Osteoblast (primary cell): ENCODE data around the gene PROP1. TPM values are rescaled to one million over a fixed set of nuclear protein-coding genes. Genes with fewer than 3 reads are reported as not detected.

Source experiments
- DNase-seq: peaks from one replicate; pipeline ENCODE4 v3.0.0; 2011; ENCODE audit warnings: low spot score, mixed read lengths; ENCODE audit not compliant: insufficient read length; ENCODE audit errors: missing footprints
- H2AFZ ChIP-seq: 2 replicates; pipeline ENCODE4 v1.6.0; 2011; ENCODE audit warnings: mild to moderate bottlenecking, low read length
- H3K27ac ChIP-seq: 2 replicates; pipeline ENCODE4 v1.5.1; 2011; ENCODE audit warnings: mild to moderate bottlenecking, low read depth, low read length, moderate library complexity
- H3K27me3 ChIP-seq: 2 replicates; pipeline ENCODE4 v1.6.0; 2012; ENCODE audit warnings: mild to moderate bottlenecking, control low read depth, inconsistent platforms, low read length, moderate library complexity; ENCODE audit not compliant: insufficient read depth
- H3K36me3 ChIP-seq: 2 replicates; pipeline ENCODE4 v1.5.1; 2011; ENCODE audit warnings: mild to moderate bottlenecking, low read length, control low read depth, moderate library complexity; ENCODE audit not compliant: insufficient read depth
- H3K4me1 ChIP-seq: 2 replicates; pipeline ENCODE4 v1.5.1; 2011; ENCODE audit warnings: mild to moderate bottlenecking, low read length, control low read depth, moderate library complexity; ENCODE audit not compliant: insufficient read depth
- H3K4me2 ChIP-seq: 2 replicates; pipeline ENCODE4 v1.6.0; 2011; ENCODE audit warnings: mild to moderate bottlenecking, low read length; ENCODE audit not compliant: insufficient read depth
- H3K4me3 ChIP-seq: fragments of 200-600 bp; sonication (generic); 3 replicates; pipeline ENCODE4 v1.5.1; 2012; ENCODE audit warnings: mild to moderate bottlenecking, low read length, inconsistent platforms; ENCODE audit not compliant: insufficient read depth
- H3K79me2 ChIP-seq: 2 replicates; pipeline ENCODE4 v1.6.0; 2012; ENCODE audit warnings: mild to moderate bottlenecking, low read length, control low read depth, inconsistent platforms; ENCODE audit not compliant: insufficient read depth
- H3K9me3 ChIP-seq: 2 replicates; pipeline ENCODE4 v1.5.1; 2011; ENCODE audit warnings: low read depth, low read length, control low read depth
- H4K20me1 ChIP-seq: 2 replicates; pipeline ENCODE4 v1.6.0; 2012; ENCODE audit warnings: mild to moderate bottlenecking, low read length, control low read depth; ENCODE audit not compliant: insufficient read depth
- CTCF ChIP-seq: IDR thresholded peaks from 2 replicates; pipeline ENCODE4 v1.5.1; 2011; ENCODE audit warnings: mild to moderate bottlenecking, low read depth, low read length, moderate library complexity; ENCODE audit errors: extremely low read depth
- total RNA-seq: library from RNA; depleted of rRNA; stranded (reverse); fragments of >200 nt; gene quantifications from 2 replicates; pipeline ENCODE4 v1.2.3, GENCODE V29; 2012

PROP1 gene
- total RNA-seq, 1 donor, result not detected

DNA sequence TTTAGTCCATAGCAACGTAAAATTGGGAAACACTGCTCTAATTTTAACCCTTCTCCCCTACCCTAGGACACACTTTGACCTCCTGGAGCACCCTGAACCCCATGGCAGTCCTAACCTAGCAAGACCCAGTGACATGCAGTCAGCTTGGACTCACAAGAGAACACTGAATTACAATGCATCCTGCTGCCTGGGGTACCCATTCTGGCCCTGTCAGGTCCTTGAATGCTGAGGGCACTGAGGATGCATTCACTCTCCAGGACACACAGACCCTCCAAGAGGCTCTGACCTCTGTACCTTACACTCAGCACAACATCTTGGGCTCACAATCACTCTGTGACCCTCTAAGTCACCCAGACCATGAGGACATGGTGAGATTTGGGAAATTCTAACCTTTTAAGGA lies 1.8 kb upstream of the PROP1 start:
- H3K4me3 ChIP-seq, result no peak overlapping the region
- no peaks in the 10 kb centered on the region for H3K4me1 ChIP-seq
- H3K36me3 ChIP-seq, result no peaks in the 10 kb centered on the region
- no peaks in the 10 kb centered on the region for H3K79me2 ChIP-seq
- H3K9me3 ChIP-seq, result no peaks in the 10 kb centered on the region
- no peak overlapping the region for H3K27ac ChIP-seq
- H2AFZ ChIP-seq, result no peak overlapping the region
- no peak for TF ChIP-seq CTCF
- DNase-seq, result peak; percentile 57
- no peak overlapping the region for H3K4me2 ChIP-seq
- H4K20me1 ChIP-seq, result no peaks in the 10 kb centered on the region
- H3K27me3 ChIP-seq, result peaks cover 11% of the 10 kb centered on the region

DNA sequence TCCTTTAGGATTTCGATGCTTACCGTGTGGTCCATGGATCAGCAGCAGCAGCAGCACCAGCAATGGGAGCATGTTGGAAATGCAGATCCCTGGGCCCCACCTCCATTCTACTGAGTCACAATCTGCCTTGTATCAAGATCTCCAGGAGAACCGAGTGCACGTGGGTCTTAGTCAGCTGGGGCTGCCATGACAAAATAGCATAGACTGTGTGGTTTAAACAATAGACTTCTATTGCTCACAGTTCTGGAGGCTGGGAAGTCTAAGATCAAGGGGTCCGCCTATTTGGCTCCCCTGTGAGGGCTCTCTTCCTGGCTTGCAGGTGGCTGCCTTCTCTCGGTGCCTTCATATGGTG lies 1.3 kb upstream of the PROP1 start:
- Histone ChIP-seq H2AFZ (no peak overlapping the region), H3K4me1 (no peaks in the 10 kb centered on the region), H3K9me3 (no peaks in the 10 kb centered on the region), H3K79me2 (no peaks in the 10 kb centered on the region), H3K4me2 (no peak overlapping the region), H3K27me3 (peaks cover 11% of the 10 kb centered on the region), H3K27ac (no peak overlapping the region), H3K36me3 (no peaks in the 10 kb centered on the region), H3K4me3 (no peak overlapping the region), H4K20me1 (no peaks in the 10 kb centered on the region)
- no peak for DNase-seq
- no peak for TF ChIP-seq CTCF

- DNase-seq, result no peak
- H3K4me2 ChIP-seq, result no peak overlapping the region
- no peak overlapping the region for H3K4me3 ChIP-seq
- H3K79me2 ChIP-seq, result no peaks in the 10 kb centered on the region
- H3K27ac ChIP-seq, result no peak overlapping the region
- H3K9me3 ChIP-seq, result no peaks in the 10 kb centered on the region
- no peak overlapping the region for H2AFZ ChIP-seq
- H3K27me3 ChIP-seq, result peaks cover 11% of the 10 kb centered on the region
- no peaks in the 10 kb centered on the region for H3K36me3 ChIP-seq
- no peaks in the 10 kb centered on the region for H3K4me1 ChIP-seq
- no peaks in the 10 kb centered on the region for H4K20me1 ChIP-seq
- TF ChIP-seq CTCF, result no peak
Measured at GRCh38 chr5:177996660-177997318, 747 bp upstream of the PROP1 start.

DNA sequence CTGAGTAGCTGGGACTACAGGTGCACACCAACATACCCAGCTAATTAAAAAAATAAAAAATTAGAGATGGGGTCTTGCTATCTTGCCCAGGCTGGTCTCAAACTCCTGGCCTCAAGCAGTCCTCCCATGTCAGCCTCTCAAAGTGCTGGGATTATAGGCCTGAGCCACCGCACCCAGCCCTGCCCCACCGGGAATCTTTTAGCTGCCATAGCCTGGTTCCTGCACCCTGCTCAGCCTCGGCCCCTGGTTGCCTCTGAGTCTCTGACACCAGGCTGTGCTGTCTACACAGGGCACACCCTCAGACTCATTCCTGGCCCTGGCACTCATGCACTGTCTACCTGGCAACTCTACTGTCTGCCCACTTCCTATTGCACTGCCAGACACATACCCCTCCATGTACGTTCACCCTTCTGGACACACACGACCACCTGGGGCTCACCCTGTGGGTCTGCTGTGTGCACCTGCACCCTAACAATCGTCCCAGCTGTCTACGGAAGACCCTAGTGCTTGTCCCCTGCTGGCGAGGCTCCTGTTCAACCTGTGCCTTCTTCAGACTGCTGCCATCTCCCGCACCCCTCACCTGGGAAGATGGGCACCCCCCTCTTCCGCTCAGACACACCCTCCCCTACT lies 1.4 kb downstream of the PROP1 start:
- Histone ChIP-seq H3K9me3 (no peaks in the 10 kb centered on the region), H2AFZ (no peak overlapping the region), H3K79me2 (no peaks in the 10 kb centered on the region), H3K4me2 (no peak overlapping the region), H4K20me1 (no peaks in the 10 kb centered on the region), H3K4me3 (no peak overlapping the region), H3K27ac (no peak overlapping the region), H3K4me1 (no peaks in the 10 kb centered on the region), H3K27me3 (peaks cover 7% of the 10 kb centered on the region), H3K36me3 (no peaks in the 10 kb centered on the region)
- peak; percentile 73 for DNase-seq
- no peak for TF ChIP-seq CTCF
